GM13977 (cell line): ENCODE data around the gene OR4D2.

ENCODE experiments used
- DNase-seq: peaks from one replicate; pipeline ENCODE4 v3.0.0; 2012; ENCODE audit warnings: low spot score
- CTCF ChIP-seq: IDR thresholded peaks from 2 replicates; pipeline ENCODE4 v1.5.1; 2012; ENCODE audit warnings: mild to moderate bottlenecking, control low read depth; ENCODE audit not compliant: insufficient read depth; ENCODE audit errors: extremely low read depth, missing control alignments
- in situ Hi-C: fragments of 300-500 bp; cut with MboI; formaldehyde crosslinking; loops from one replicate; pipeline ENCODE4 v1.12.0; 2022; ENCODE audit warnings: low sequenced_read_pairs, low pct_unique_long_range_greater_than_20kb, mixed read lengths, inconsistent platforms; ENCODE audit not compliant: unreplicated experiment

OR4D2 gene

GRCh38 chr17:58217766-58218165, 51.0 kb downstream of the OR4D2 start:
- no peak for TF ChIP-seq CTCF
- DNase-seq, result no peak
- in situ Hi-C loops, result no loop called here

- in situ Hi-C loops, result no loop called here
- peak; percentile 70 for TF ChIP-seq CTCF
- DNase-seq, result peak; percentile 97
Observed at GRCh38 chr17:58219007-58219788, 52.4 kb downstream of the OR4D2 start, which contains the start of gene MKS1. TSS of gene MKS1 (minus strand) at chr17:58219255. CDS start at chr17:58219230, 25 bp downstream.

- TF ChIP-seq CTCF, result no peak
- in situ Hi-C loops, result no loop called here
- no peak for DNase-seq
Observed at GRCh38 chr17:58219789-58220183, 53.0 kb downstream of the OR4D2 start.
